ENCODE results near the gene TMEM176A.
"Not testable (repeated sequence)": the region's sequence is repeated elsewhere in the genome, so short reads cannot be mapped to it uniquely, and the experiment has no call there.

TMEM176A gene

DNA sequence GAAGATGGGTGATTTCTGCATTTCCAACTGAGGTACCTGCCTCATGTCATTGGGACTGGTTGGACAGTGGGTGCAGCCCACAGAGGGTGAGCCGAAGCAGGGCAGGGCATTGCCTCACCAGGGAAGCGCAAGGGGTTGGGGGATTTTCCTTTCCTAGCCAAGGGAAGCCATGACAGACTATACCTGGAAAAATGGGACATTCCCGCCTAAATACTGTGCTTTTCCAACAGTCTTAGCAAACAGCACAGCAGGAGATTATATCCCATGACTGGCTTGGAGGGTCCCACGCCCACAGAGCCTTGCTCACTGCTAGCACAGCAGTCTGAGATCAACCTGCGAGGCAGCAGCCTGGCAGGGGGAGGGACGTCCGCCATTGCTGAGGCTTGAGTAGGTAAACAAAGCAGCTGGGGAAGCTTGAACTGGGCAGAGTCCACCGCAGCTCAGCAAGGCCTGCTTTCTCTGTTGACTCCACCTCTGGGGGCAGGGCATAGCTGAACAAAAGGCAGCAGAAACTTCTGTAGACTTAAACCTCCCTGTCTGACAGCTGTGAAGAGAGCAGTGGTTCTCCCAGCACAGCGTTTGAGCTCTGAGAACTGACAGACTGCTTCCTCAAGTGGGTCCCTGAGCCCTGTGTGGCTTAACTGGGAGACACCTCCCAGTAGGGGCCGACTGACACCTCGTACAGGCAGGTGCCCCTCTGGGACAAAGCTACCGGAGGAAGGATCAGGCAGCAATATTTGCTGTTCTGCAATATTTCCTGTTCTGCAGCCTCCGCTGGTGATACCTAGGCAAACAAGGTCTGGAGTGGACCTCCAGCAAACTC, 7.3 kb downstream of the TMEM176A start:
- not testable (repeated sequence) for DNase-seq

DNA sequence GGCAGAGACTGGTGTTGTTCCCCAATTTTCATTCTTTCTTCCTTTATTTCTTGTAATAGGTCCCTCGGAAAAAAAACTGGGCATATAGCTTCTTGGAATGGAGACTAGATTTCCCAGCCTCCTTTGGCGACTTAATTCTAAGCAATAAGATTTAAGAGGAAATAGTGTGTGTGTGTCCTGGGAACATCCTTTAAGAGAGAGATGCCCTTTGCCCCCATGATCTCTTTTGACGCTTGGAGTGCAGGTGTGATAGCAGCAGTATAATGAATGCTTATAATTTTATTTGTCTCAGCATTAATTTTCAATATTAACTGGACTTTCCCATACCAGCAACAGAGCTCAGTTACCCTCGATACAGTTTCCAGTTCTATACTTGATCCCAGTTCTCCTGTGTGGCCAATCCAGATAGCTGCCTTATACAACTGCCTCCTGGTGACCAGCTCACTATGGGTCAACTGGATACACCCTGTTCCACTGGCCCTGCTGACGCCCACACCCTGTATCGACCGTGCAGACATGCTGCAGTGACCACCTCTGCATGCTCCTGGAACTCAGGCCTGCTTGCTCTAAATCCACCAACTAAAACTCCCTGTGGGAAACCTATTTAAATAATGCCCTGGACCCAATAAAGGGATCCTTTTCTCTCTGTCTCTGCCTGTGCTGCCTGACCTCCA, 13.9 kb downstream of the TMEM176A start:
- DNase-seq = no peak

DNA sequence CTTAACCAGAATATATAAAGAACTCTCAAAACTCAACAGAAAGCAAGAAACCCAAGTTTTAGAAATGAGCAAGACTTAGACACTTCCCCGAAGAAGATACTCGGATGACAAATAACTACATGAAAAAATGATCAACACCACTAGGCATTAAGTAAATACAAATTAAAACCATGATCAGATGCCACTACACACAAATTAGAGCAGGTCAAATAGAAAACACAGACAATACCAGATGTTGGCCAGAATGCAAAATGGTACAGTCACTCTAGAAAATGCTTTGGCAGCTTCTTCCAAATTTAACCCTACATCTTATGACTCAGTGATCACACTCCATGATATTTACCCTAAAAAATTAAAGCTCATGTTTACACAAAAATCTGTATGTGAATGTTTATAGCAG, 18.4 kb downstream of the TMEM176A start:
- DNase-seq = no peak

DNA sequence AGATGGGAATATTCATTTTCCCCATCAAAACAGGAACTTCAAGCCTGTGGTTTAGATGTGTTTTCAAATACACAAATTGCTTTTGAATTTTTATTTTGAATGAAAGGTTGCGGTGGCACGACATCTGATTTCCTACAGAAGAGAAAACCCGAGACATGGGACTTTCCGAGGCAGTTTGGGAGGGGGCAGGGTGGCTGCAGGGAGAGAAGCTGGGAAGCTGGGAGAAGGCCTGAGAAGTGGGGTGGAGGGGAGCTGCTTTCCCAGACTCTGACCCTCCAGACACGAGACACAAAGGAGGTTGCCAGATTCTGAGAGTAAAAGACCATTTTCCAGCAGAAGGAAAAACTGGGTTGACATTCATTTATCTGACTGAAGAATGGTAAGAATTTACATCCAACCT, 19.6 kb downstream of the TMEM176A start:
- DNase-seq = no peak

DNA sequence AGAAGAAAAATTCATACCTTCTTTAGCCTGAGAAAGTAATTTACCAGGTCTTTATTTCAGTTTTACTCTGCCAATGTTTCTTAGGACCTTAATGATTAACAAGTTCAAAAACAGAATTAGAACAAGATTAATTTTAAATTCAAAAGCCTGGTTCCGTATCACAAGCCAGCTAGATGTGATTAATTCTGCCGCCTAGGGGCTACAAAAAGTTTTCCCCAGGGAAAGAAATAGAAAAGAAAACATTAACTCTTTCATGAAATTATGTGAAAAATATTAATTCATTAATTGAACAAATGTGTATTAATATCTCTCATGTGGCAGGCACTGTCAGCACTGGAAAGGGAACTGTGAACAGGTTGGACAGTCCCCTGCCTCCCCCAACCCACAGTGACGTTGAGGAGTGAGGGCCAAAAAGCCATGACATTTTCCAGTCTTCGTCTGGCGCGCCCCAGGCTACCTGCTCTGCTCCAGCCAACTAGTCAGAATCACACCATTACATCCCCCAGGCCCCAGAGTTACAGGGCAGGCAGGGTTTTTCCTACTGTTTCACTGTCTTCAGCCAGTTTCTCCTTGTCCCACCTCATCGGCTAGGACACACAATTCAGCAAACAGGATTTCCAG, 20.1 kb downstream of the TMEM176A start:
- DNase-seq = no peak

DNA sequence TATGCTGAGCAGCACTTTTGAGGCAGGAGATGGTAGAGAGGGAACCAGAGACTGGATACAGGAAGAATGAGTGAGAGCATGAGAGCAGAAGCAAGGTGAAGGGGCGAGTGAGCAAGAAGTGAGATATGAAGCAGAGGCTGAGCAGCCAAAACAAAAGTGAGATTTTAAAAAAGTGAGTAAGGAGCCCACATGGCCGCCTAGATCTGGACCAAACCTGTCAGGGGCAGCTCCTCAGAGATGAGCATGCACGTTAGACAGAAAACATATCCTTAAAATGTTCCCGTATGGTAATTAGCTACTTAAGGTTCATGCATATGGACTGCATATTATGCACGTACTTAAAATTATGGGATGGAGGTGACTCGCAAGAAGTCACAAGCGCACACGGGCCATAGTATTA, 22.5 kb downstream of the TMEM176A start:
- no peak for DNase-seq

DNA sequence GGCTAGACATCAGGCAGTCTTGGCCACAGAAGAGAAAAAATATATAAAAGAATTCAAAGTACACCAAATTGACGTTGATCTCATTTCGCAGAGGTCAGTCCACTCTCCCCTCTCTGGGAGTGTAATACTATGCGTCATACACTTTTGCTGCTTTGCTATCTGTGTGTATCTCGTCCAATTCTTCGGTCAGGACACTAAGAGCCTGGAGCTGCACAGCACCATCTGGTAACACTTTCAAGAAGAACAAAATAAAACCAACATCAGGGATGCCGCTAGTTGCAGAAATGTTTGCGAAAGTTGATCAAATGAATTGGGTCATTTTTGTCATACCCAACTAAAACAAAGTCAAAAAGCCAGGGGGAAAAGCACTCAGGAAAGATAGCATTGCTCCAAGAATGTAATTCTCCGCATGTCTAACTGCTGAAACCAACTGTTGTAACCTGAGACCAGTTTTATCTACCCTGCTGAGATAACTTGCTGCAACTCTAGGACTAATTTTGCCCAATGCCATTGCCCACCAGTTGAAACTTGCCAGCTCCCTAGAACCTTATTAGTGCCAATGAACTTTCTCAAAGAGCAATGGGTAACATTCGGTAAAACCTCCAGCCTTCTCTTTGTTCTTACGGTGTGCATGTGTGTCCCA, 23.0 kb downstream of the TMEM176A start:
- DNase-seq = no peak

DNA sequence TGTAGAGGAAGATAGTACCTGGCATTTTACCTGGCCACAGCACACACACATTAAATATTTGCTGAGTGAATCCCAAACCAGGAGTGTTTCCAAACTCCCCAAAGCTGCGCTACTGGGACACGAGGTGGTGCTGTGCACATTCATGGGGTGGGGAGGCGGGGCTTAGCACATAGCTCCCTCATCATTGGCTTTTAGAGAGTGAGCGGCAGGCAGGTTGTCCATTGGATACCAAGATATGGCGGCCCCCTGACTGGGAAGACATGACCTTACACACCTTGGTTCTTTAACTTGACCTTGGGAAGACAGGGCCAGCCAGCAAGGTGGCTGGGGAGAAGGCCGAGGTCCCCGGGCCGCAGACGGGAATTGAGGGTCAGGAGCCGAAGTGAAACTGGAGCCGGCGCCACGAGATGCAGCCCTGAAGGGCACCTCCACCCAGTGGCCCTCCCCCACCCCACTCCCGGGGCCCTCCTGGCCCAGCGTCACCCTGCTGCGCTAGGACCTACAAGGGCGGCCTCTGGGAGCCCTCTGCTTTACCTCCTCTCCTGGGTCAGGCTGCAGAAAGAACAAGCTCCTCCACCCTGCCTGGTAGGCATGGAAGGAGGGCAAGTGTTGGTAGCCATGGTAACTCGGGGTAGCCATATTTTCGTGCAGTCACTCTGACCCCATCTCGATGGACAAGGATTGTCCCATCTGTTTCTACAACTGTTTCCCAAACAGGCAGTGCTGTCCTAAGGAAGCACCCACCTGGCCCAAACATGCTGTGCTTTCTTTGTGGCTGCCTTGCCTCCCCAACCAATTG, 24.0 kb downstream of the TMEM176A start:
- DNase-seq = no peak

DNA sequence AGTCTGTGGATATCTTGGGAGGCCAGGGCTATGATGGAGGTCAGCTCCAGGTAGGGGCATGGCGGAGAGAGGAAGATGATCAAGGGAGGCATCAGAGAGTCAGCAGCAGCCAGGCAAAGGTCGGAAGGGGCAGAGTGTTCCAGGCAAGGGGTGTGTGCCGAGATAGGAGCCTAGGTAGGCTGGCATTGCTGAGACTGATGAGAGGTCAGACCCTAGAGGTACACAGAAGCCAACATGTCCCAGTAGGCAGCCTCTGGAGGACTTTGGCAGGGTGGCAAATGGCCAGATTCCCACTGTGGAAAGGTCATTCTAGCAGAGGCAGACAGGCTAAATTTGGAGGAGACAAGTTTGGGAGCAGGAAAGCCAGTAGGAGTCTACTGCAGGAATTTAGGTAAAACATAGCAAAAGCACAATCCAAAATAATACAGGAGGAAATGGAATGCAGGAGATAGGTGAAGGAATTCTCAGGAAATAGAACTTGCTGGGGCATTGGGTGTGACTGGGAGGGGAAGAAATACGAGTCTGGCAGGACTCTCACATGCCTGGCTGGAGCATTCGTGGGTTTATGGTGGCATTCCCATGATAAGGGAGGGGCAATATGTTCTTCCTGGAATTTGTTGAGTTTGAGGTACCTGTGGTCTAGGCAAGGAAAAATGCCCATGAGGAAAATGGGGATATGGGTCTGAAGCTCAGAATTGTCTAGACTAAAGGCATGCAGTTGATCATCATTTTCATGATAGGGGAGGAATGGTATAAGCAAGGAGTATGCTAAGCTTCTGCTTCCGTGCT, 25.7 kb downstream of the TMEM176A start:
- no peak for DNase-seq

DNA sequence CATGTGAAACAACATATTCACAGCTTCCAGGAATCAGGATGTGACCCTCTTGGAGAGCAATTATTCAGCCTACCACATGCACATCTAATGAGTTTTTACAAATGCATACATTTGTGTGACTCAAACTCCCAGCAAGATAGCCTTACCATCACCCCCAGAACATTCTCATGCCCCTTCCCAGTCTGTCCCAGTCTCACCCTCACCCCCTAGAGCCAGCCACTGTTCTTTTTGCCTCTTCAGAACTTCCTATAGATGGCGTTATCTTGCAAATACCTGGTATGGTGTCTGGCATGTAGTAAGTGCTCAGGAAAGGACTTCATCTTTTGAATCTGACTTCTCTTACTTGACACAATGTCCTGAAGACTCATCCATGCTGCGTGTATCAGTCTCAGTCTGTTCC, 27.8 kb downstream of the TMEM176A start:
- DNase-seq = no peak

DNA sequence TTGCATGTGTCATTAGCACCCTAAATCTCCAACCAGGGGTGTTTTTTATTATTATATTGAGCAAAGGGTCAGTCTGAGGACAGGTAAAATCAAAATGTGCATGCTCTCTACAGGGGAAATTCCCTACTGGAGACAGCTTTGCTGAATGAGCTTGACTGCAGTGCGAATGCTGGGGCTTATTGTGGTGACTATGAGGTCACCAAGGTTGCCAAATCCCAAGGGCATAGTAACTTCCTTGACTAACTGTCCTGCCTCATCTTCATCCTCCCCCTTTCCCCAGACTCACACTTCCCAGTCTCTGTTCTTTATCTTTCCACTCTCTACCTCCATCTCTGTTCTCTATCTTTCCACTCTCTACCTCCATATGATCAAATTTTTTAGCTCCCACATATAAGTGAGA, 28.9 kb downstream of the TMEM176A start:
- DNase-seq = no peak

DNA sequence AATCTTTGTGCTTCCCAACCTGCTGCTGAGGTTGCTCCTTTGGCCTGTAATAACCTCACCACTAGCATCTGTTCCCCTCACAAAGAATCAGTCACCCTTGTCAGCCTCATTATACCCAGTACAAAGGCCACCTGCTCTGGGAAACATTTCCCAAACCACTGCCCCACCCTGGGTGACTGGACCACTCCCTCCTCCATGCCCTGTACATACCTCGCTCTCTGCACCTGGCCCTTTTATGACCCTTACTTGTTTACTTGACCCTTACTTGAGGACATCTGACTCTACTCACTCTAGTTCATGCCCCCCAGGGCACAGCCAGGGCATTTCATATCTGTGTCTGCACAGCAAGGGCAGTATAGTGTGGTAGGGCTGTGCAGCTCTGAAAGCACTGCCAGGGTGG, 30.4 kb downstream of the TMEM176A start:
- no peak for DNase-seq

DNA sequence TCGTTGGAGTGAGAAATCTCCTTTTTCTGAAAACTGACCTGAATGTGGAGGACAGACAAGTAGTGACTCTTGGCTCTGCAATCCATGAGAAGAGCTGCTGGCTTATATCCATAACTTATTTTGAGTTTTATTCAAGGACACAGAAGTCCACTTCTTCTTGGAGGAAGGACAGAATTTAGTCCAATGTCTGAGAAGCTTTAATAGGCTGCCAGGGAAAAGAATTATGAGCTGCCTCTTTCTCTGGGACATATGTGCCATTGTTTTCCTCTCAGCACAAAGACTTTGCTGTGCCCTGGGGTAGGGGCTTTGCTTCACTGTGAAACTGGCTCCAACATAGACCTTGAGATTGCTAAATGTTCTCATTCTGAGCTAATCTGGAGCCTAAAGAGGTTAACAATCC, 31.3 kb downstream of the TMEM176A start:
- peak in 1 of 51 donors; percentile 7 for DNase-seq

DNA sequence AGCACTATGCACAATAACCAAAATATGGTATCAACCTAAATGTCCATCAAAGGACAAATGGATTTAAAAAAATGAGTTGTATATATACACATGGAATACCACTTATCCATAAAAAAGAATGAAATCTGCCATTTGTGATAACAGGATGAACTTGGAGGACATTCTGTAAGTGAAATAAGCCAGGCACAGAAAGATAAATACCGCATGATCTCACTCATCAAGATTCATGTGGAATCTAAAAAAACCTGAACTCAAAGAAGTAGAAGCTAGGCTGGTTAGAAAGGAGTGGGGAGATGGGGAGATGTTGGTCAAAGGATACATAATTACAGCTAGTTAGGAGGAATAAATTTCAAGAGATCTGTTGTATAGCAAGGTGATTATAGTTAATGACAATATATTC, 34.5 kb downstream of the TMEM176A start:
- DNase-seq = no peak

DNA sequence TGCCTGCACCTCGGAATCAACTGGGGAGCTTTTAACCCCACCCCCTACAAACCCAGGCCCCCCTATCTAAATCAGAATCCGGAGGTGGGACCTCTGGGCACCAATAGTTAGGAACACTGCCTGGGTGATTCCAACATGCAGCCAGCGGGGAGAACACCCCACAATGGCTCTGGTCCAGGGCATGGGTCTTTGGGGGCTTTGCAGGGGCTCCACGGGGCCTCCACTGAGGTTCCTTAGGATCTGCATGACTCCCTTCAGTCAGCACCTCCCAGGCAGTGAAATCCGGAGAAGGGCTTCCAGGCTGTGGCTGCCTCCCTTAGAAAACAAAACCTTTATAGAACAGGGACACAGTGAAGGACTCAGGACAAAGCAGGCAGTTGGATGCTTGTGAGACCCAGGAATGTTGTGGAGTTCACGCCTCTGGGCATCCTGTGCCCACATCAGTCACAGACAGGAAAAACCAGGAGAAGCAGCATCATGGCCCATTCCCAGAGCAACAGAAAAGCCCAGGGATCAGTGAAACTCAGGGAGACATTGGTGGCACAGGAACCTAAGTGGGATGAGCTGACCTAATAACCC, 35.2 kb downstream of the TMEM176A start:
- DNase-seq = no peak

DNA sequence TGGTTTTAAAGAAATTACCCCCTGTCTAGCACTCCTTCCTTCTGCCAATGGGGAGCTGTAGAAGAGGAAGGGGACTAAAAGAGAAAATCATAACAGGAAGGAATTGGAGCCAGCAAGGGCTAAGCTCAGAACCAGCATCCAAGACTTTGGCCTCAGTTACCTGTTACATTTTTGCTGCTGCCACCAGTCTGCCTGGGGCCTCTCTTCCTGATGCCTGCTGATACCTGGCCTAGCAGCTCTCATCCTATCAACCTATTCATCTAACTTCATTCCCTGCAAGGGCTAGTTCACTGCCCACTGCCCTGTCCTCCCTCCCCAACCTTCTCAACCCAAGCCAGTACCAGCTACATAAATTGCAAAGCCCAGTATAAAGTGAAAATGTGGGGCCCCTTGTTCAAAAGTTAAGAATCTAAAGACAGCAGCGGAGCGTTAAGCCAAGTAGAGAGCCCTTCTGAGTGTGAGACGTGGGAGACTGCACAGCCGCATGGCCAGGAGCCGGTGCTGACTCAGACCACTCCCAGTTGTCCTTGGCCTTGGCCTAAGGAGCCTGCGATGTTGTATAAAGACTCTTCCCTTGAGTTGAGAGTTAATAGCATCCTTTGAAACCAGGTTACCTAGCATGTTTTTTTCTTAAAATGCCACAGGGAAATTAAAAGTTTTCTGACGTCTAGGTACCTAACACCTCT, 38.5 kb downstream of the TMEM176A start:
- DNase-seq = no peak

DNA sequence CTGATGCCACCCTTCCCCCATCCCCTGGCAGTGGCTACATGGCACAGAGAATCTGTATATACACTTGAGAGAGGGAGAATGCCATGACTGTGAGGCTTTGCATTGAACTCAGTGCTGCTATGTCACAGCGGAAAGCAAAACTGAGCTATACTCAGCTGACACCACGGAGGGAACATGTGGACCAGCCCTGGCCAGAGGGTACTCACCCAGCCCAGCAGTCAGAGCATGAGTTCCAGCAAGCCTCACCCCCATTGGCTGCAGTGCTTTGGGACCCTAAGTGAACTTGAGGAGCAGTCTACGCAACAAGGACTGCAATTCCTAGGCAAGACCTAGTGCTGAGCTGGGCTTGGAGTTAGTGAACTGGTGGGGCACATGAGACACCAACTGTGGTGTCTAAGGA, 41.4 kb downstream of the TMEM176A start:
- DNase-seq = no peak

DNA sequence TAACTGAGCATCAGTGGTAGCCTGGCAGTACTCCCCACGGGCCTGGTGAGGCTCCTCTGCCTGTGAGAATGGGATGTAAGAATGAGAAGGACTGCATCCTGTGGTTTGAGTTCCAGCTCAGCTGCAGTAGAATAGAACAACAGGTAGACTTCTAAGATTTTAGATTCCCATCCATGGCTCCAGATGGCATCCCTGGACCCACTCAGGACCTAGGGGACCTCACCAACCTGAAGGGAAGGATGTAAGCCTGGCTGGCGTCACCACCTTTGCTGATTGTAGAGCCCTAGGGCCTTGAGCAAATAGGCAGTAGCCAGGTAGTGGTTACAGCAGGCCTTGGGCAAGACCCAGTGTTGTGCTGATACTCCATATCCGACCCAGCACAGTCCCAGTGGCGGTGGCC, 42.1 kb downstream of the TMEM176A start:
- no peak for DNase-seq

DNA sequence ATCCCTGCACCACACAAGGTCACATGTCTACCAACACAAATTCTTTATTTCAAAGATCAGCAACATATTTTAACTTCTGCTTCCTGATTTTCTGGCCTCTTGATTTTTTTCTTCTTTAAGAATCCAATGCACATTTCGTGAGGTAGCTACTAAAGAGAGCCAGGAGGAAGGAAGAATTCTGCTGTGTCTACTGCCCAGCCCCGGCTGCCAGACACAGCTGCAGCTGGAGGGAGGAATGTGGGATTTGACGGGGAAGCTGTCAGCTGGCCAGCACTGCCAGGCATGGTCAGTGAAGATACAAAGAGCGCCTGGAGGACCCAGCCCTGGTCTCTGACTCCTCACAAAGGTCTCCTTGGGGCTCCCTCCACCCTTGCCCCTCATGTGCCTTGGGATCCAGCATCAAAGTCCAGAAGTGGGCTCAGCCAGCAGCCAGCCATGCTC, 44.9 kb downstream of the TMEM176A start:
- peak in 23 of 51 donors; percentile 1 to 54 (median 19) for DNase-seq
